Umbilical cord (tissue), 2 donors: ENCODE measurements around the gene ANKFY1. TPM values are rescaled to one million over a fixed set of nuclear protein-coding genes. Genes with fewer than 3 reads are reported as not detected.
A peak's percentile ranks its signal among the peaks of the same experiment; 100 is the strongest.
"Not testable (repeated sequence)": the region's sequence is repeated elsewhere in the genome, so short reads cannot be mapped to it uniquely, and the experiment has no call there.

Experiments used
- DNase-seq: peaks from one replicate; pipeline ENCODE4 v3.0.0-alpha.2; 2015; ENCODE audit warnings: low spot score
- total RNA-seq: library from RNA; depleted of rRNA; stranded (reverse); fragments of >200 nt; gene quantifications from one replicate; pipeline ENCODE4 v1.2.3, GENCODE V29; 2014; ENCODE audit warnings: low replicate concordance; ENCODE audit not compliant: insufficient read depth

The ANKFY1 gene
- total RNA-seq, 1 donor from 2014 or later: 54.9 TPM

- no peak for DNase-seq
These were observed 6.8 kb downstream of the ANKFY1 start for GRCh38 chr17:4256952-4257351.

GRCh38 chr17:4255271-4255670, 8.5 kb downstream of the ANKFY1 start:
- DNase-seq: not testable (repeated sequence)

- no peak for DNase-seq
These were observed 12.9 kb downstream of the ANKFY1 start for GRCh38 chr17:4250887-4251286.

GRCh38 chr17:4249452-4250029, 14.2 kb downstream of the ANKFY1 start:
- peak; percentile 34 for DNase-seq

- no peak for DNase-seq
These were observed 15.1 kb downstream of the ANKFY1 start for GRCh38 chr17:4248504-4249277.

GRCh38 chr17:4247971-4248388, 15.8 kb downstream of the ANKFY1 start:
- peak; percentile 15 for DNase-seq

GRCh38 chr17:4247361-4247970, 16.3 kb downstream of the ANKFY1 start:
- DNase-seq: peak; percentile 35

GRCh38 chr17:4246674-4247073, 17.1 kb downstream of the ANKFY1 start:
- DNase-seq: no peak

GRCh38 chr17:4241535-4241934, 22.2 kb downstream of the ANKFY1 start:
- DNase-seq: no peak

- DNase-seq: no peak
These were observed 27.3 kb downstream of the ANKFY1 start for GRCh38 chr17:4236456-4236855.

- DNase-seq: peak; percentile 12
These were observed 28.2 kb downstream of the ANKFY1 start for GRCh38 chr17:4235372-4236279.

GRCh38 chr17:4234401-4234800, 29.4 kb downstream of the ANKFY1 start:
- DNase-seq: peak; percentile 21

GRCh38 chr17:4233668-4234258, 30.0 kb downstream of the ANKFY1 start:
- DNase-seq: peak; percentile 41

- DNase-seq: peak; percentile 65
These were observed 31.5 kb downstream of the ANKFY1 start for GRCh38 chr17:4232168-4232813.

GRCh38 chr17:4229627-4230541, 33.9 kb downstream of the ANKFY1 start:
- peak; percentile 99 for DNase-seq

GRCh38 chr17:4221899-4222659, 41.7 kb downstream of the ANKFY1 start:
- DNase-seq: no peak

- no peak for DNase-seq
These were observed 42.6 kb downstream of the ANKFY1 start for GRCh38 chr17:4221163-4221562.

- DNase-seq: peak; percentile 64
These were observed 43.1 kb downstream of the ANKFY1 start for GRCh38 chr17:4220655-4221054.

- peak; percentile 48 for DNase-seq
These were observed 44.5 kb downstream of the ANKFY1 start for GRCh38 chr17:4219241-4219640.
